IPS-11a (cell line): ENCODE data around the gene LYRM9.
"Not testable (repeated sequence)": the region's sequence is repeated elsewhere in the genome, so short reads cannot be mapped to it uniquely, and the experiment has no call there.

Experiments
- H3K4me3 ChIP-seq: one replicate; pipeline ENCODE4 v1.5.1; 2013; ENCODE audit warnings: low read depth, low read length, control low read depth

Gene LYRM9

DNA sequence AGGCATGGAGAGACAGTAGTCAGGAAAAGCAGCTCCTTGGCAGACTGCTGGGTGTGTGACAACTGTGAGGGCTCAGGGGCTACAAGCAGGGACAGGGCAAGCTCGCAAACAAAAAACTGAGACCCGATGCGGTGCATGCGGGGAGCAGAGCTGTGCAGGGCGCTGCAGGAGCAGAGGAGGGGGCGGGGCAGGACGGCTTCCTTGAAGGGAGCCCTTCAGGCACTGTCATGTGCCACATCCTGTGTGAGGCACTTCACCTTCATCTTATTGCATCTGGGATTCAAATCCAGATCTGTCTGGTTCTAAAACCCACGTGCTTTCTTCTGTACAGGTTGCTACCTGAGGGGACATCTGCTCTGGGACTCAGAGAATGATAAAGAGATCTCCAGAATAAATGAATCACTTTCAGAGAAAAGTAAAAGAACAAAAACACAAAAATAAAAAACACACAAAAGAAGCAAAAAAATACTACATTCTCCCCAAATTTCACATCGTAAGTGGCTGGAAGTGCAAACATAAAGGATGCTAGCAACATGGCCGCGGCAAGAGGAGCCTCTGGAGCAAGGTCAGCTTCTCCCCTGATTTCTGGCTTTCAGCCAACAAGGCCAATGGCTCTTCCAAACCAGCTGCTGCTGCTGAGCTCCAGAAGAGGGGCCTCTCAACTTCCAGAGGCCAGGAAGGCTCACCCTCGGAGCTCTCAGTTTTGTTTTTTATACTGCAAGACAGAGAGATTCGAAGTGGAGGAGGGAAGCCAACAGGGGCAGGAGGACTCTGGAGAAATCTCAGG, 14.2 kb downstream of the LYRM9 start:
- no peak overlapping the region for H3K4me3 ChIP-seq

- no peak overlapping the region for H3K4me3 ChIP-seq
Measured at GRCh38 chr17:27873746-27874145, 19.4 kb downstream of the LYRM9 start.

- H3K4me3 ChIP-seq, result no peak overlapping the region
Measured at GRCh38 chr17:27873211-27873610, 20.0 kb downstream of the LYRM9 start.

DNA sequence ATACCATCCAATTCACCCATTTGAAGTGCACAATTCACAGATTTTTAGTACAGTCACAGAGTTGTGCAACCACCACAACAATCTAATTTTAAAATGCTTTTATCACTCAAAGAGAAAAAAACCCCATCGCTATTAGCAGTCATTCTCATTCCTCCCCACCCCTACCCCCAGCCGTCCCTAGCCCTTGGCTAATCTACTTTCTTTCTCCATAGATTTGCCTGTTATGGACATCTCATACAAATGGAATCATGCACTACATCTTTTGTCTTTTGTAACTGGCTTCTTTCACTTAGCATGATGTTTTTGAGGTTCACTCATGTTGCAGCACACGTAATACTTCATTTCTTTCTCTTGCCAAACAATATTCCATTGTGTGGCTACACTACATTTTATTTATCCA, 20.4 kb downstream of the LYRM9 start:
- H3K4me3 ChIP-seq, result no peak overlapping the region

GRCh38 chr17:27871407-27871806, 21.8 kb downstream of the LYRM9 start:
- H3K4me3 ChIP-seq, result no peak overlapping the region

DNA sequence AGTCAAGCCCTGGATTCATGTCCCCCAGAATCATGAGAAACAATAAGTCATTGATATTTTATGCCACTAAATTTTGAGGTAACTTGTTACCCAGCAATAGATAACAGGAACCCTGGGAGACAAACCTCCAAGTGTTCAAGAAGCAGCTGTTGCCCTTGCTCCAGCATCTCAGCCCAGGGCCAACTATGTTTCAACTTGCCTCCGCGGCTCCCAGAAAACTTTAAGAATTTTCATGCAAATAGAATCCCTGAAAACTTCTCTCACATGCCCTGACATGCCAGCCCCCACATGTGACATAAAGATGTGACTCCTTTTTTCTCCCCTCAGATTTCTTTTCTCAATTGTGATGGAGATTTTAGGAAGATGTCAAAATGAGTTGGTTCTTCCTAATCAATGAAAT, 22.8 kb downstream of the LYRM9 start:
- no peak overlapping the region for H3K4me3 ChIP-seq

DNA sequence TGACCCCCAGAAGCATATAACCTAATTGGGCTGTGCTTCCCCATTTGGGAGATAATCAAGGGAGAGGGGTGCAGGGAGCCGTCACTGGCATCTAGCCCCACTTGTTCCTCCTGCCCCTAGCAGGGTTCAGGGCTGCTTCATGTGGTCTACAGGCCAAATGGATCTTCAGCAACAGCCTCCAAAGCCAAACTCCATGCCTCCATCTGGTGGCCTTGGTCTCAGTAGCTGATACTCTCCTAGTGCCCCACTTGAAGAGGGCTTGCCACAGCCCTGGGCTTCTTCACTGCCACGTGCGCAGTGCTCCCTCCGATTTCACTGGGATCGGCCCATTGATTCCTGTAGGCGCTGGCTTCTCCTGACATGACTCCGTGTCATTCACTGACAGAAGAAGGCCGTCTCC, 24.6 kb downstream of the LYRM9 start:
- no peak overlapping the region for H3K4me3 ChIP-seq

DNA sequence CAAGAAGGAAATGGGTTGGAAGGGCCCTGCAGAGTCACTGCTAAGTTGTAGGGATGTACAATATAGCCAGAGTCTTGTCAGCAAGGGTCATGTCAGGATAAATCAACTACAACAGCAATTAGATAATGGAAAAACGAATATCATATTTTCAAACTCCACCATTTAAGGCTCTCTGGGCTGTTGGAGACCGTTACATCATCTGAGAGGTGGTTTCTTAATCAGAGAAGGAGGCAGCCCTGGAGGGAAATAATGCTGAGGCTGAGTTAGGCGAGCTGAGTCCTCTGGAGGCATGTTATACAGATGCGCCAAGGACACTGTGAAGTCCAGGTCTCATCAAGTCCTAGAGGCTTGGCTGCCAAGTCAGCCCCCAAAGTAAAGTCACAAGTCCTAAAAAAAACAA, 30.3 kb downstream of the LYRM9 start:
- no peak overlapping the region for H3K4me3 ChIP-seq

- no peak overlapping the region for H3K4me3 ChIP-seq
Measured at GRCh38 chr17:27862004-27862403, 31.2 kb downstream of the LYRM9 start.

- H3K4me3 ChIP-seq, result no peak overlapping the region
Measured at GRCh38 chr17:27860971-27861664, 32.0 kb downstream of the LYRM9 start.

GRCh38 chr17:27858621-27859305, 34.4 kb downstream of the LYRM9 start:
- H3K4me3 ChIP-seq, result no peak overlapping the region

DNA sequence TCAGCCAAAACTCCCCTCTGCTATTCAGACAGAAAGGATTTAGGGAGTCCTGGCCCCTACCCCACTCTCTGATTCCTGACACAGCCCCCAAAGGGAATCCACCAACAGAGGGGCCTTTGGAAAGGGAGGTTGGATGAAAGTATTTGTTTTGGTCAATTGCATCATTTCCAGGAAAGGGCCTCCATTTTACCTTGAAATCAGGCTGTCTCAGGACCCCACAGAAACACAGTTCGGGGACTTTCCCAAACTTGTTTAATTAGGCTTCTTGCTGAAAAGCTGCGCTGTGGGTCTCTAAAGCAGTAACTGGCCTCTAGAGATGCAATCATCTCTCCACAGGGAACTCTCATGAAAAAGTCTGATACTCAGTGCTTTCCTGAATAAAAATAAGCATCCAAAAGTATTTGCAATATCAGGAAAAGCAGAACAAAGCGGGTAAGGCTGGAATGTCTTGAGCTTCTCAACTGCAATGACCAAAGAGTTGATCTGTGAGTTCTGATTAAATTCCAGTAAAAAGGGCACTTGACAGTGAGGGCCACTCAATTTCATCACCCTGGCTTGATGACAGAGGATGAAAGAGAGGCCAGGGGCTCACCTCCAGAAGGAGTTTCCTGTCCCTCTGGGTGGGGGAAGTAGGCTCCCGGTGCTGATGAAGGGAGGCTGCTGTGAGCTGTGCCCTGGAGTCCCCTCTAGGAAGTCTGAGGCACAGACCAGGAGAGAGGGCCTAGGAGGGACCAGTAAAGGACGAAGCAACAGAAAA, 36.3 kb downstream of the LYRM9 start:
- H3K4me3 ChIP-seq, result no peak overlapping the region

GRCh38 chr17:27855454-27855853, 37.7 kb downstream of the LYRM9 start:
- H3K4me3 ChIP-seq, result no peak overlapping the region

DNA sequence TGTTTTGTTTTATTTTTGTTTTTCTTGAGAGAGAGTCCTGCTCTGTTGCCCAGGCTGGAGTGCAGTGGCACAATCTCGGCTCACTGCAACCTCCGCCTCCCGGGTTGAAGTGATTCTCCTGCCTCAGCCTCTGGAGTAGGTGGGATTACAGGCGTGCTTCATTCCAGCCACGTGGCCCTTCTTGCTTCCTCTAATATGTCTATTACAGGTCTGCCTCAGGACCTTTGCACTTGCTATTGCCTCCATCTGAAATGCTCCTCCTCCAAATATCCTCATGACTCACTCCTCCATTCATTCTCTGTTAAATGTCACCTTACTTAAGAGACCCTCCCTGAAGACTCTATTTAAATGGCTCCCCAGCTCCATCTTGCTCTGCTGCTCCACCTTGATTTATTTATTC, 39.0 kb downstream of the LYRM9 start:
- no peak overlapping the region for H3K4me3 ChIP-seq

GRCh38 chr17:27853091-27853490, 40.1 kb downstream of the LYRM9 start:
- H3K4me3 ChIP-seq, result no peak overlapping the region

DNA sequence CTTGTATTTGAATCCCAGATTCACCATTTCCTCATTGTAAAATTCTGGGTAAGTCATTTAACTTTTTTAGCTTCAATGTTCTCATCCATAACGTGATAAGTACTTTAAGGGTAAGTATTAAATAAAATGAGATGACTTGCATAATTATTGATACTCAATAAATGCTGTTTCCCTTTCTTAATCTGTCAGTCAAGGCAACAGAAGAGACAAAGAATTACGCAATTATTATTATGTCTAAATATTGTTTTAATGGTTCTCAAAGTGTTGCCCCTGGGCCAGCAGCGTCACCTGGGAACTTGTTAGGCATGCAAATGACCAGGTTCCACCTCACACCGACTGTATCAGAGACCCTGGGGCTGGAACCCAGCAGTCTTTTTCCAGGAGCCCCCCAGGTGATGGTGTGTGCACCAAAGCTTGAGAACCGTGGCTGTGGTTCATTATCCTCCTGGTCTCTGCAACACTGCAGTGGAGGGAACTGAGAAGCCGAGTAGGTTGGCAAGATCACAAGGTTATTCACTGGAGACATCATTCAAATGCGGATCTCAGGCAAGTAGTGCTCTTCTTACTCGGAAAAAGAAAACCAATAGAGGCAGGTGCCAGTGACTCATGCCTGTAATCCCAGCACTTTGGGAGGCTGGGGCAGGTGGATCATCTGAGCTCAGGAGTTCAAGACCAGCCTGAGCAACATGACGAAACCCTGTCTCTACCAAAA, 43.5 kb downstream of the LYRM9 start:
- no peak overlapping the region for H3K4me3 ChIP-seq

- H3K4me3 ChIP-seq, result no peak overlapping the region
Measured at GRCh38 chr17:27848931-27849330, 44.2 kb downstream of the LYRM9 start.

GRCh38 chr17:27846808-27847307, 46.3 kb downstream of the LYRM9 start:
- H3K4me3 ChIP-seq, result not testable (repeated sequence)

DNA sequence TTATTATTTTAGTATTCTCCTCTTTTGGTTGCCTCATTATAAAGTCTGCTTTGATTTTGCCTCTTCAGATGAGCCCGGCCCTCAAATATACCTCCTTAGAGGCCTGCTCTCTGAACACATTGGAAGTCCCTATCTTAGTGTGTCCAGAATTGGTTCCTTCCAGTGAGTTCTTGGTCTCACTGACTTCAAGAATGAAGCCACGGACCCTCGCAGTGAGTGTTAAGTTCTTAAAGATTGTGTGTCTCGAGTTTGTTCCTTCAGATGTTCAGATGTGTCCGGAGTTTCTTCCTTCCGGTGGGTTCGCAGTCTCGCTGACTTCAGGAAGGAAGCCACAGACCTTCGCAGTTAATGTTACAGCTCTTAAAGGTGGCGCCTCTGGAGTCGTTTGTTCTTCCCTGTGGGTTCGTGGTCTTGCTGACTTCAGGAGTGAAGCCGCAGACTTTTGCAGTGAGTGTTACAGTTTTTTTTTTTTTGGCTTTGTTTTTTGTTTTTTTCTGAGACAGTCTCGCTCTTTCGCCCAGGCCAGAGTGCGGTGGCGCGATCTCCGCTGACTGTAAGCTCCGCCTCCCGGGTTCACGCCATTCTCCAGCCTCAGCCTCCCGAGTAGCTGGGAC, 47.0 kb downstream of the LYRM9 start:
- no peak overlapping the region for H3K4me3 ChIP-seq
